PC-3 (cell line): ENCODE measurements around the gene MRGPRX4. TPM values are rescaled to one million over a fixed set of nuclear protein-coding genes. Genes with fewer than 3 reads are reported as not detected.
A peak's percentile ranks its signal among the peaks of the same experiment; 100 is the strongest.
"Not testable (repeated sequence)": the region's sequence is repeated elsewhere in the genome, so short reads cannot be mapped to it uniquely, and the experiment has no call there.

Experiments
- ATAC-seq: fragments of 200-7000 bp; cut with Tn5 transposase; 2 replicates; pipeline ENCODE4 v1.9.1; 2020; ENCODE audit warnings: mild to moderate bottlenecking, moderate library complexity
- BruUV-seq: library from RNA; stranded (reverse); fragments of 400-500 nt; replicated peaks from 2 replicates; lab custom pipeline; 2021; lab: Mats Ljungman, UMichigan
- CTCF ChIA-PET: fragments of 300-600 bp; sonication (Branson Sonifier 250); formaldehyde crosslinking; loops from one replicate; lab custom pipeline; 2022; ENCODE audit warnings: antibody characterized with exemption; lab: Charles Lee
- POLR2A ChIA-PET: fragments of 300-600 bp; sonication (Branson Sonifier 250); formaldehyde crosslinking; loops from one replicate; lab custom pipeline; 2022; ENCODE audit warnings: antibody characterized with exemption; ENCODE audit not compliant: unreplicated experiment; lab: Charles Lee
- DNase-seq: peaks from one replicate; pipeline ENCODE4 v3.0.0-alpha.2; 2015
- H2AFZ ChIP-seq: fragments of 300-600 bp; sonication (generic); 2 replicates; pipeline ENCODE4 v1.6.0; 2016; ENCODE audit warnings: antibody characterized with exemption, low read length
- H3F3A ChIP-seq: fragments of 300-600 bp; sonication (generic); one replicate; pipeline ENCODE4 v1.6.0; 2017; ENCODE audit warnings: antibody characterized with exemption, low read length, control low read depth, mild to moderate bottlenecking; ENCODE audit not compliant: unreplicated experiment
- H3K27ac ChIP-seq: fragments of 300-600 bp; sonication (generic); 2 replicates; pipeline ENCODE4 v1.5.1; 2016; ENCODE audit warnings: mild to moderate bottlenecking, low read length
- H3K27me3 ChIP-seq: fragments of 300-600 bp; sonication (generic); 2 replicates; pipeline ENCODE4 v1.6.1; 2016; ENCODE audit warnings: low read length, mixed read lengths
- H3K36me3 ChIP-seq: fragments of 300-600 bp; sonication (generic); 2 replicates; pipeline ENCODE4 v1.6.1; 2016; ENCODE audit warnings: low read depth, mixed run types, low read length, mixed read lengths
- H3K4me1 ChIP-seq: fragments of 300-600 bp; sonication (generic); 2 replicates; pipeline ENCODE4 v1.5.1; 2016; ENCODE audit warnings: low read length; ENCODE audit not compliant: insufficient read depth
- H3K4me2 ChIP-seq: fragments of 300-600 bp; sonication (generic); 2 replicates; pipeline ENCODE4 v1.6.0; 2016; ENCODE audit warnings: low read length
- H3K4me3 ChIP-seq: fragments of 300-600 bp; sonication (generic); 2 replicates; pipeline ENCODE4 v1.5.1; 2016; ENCODE audit warnings: mild to moderate bottlenecking, low read length, mixed read lengths
- H3K79me2 ChIP-seq: fragments of 300-600 bp; sonication (generic); 2 replicates; pipeline ENCODE4 v1.6.1; 2017; ENCODE audit warnings: low read length, mixed read lengths
- H3K9ac ChIP-seq: fragments of 300-600 bp; sonication (generic); 2 replicates; pipeline ENCODE4 v1.6.0; 2016; ENCODE audit warnings: mild to moderate bottlenecking, low read length
- H3K9me2 ChIP-seq: fragments of 300-600 bp; sonication (generic); replicated peaks from 2 replicates; pipeline ENCODE4 v1.6.1; 2016; ENCODE audit warnings: mixed run types, low read length, mixed read lengths
- H3K9me3 ChIP-seq: fragments of 300-600 bp; sonication (generic); 2 replicates; pipeline ENCODE4 v1.6.1; 2016; ENCODE audit warnings: low read length, mixed read lengths
- H4K20me1 ChIP-seq: fragments of 300-600 bp; sonication (generic); 2 replicates; pipeline ENCODE4 v1.6.1; 2016; ENCODE audit warnings: low read length, mixed read lengths
- EZH2 ChIP-seq: fragments of 300-600 bp; sonication (generic); IDR thresholded peaks from one replicate; pipeline ENCODE4 v1.6.1; 2017; ENCODE audit warnings: antibody characterized with exemption, mild to moderate bottlenecking, low read length; ENCODE audit not compliant: unreplicated experiment
- EZH2phosphoT487 ChIP-seq: fragments of 300-600 bp; sonication (generic); IDR thresholded peaks from 2 replicates; pipeline ENCODE4 v1.6.1; 2018; ENCODE audit warnings: mild to moderate bottlenecking, antibody characterized with exemption, low read length, borderline replicate concordance
- intact Hi-C: fragments of 100-400 bp; cut with micrococcal nuclease; formaldehyde crosslinking; loops from 2 replicates; pipeline ENCODE4 v1.9.0; 2023
- total RNA-seq: library from RNA; depleted of rRNA; stranded (reverse); fragments of >200 nt; gene quantifications from 2 replicates; pipeline ENCODE4 v1.2.3, GENCODE V29; 2014
- TF ChIP-seq, protein P1 (sequence below): fragments of 300-600 bp; sonication (generic); conservative IDR thresholded peaks from 2 replicates; pipeline ENCODE4 v1.5.1; 2017; ENCODE audit warnings: antibody characterized with exemption, low read depth, mild to moderate bottlenecking, low read length

The MRGPRX4 gene
- total RNA-seq, 1 experiment from 2014 or later: not detected

DNA sequence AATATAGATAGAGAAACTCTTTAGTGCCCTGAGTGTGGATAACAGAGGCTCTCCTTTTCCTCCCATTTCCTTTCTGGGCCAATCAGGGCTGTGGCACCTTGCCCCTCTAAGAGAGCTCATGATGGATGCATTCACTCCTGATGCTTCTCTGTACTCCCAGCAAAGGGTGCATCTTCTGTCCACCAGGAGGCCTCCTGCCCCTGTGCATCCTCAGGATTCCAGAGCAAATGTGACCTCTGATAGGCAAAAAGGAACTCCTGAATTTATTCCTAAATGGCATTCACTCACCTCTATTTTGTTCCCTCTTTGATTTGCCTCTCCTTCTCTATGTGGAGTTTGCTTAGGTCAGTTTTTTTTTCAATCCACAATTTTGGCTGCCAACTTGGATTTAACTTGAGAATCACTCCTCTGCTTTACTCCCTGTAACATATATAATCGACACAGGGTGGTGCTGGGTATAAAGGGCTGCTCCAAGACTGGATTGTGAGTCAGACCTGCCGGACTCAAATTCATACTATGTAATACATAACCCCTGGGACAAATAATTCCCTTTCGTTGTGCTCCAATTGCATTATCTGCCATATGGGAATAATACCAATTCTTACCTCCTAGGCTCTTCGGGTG is 1.1 kb upstream of the MRGPRX4 start:
- no peaks in the 10 kb centered on the region for H3K4me1 ChIP-seq
- peak; percentile 97 for ATAC-seq
- no peak overlapping the region for H3K4me2 ChIP-seq
- no peaks in the 10 kb centered on the region for H3K36me3 ChIP-seq
- H3K27ac ChIP-seq: no peak overlapping the region
- CTCF ChIA-PET: interaction anchor here (0.6 to 1.1 kb wide), 3 partner anchors 33 to 157 kb away, joined by 3 to 6 read pairs (median 3); no protein-coding TSS in a partner anchor
- intact Hi-C loops: loop anchor here (5.0 kb wide), 1 partner anchor 591 kb away; no protein-coding TSS in a partner anchor
- H3K79me2 ChIP-seq: no peaks in the 10 kb centered on the region
- BruUV-seq: no TSS peak
- peaks cover 43% of the 10 kb centered on the region for H3K27me3 ChIP-seq
- H3K9me2 ChIP-seq: no peaks in the 10 kb centered on the region
- POLR2A ChIA-PET: no interaction called here
- no peak for TF ChIP-seq EZH2
- no peak for TF ChIP-seq EZH2phosphoT487
- TF ChIP-seq, protein P1, sequence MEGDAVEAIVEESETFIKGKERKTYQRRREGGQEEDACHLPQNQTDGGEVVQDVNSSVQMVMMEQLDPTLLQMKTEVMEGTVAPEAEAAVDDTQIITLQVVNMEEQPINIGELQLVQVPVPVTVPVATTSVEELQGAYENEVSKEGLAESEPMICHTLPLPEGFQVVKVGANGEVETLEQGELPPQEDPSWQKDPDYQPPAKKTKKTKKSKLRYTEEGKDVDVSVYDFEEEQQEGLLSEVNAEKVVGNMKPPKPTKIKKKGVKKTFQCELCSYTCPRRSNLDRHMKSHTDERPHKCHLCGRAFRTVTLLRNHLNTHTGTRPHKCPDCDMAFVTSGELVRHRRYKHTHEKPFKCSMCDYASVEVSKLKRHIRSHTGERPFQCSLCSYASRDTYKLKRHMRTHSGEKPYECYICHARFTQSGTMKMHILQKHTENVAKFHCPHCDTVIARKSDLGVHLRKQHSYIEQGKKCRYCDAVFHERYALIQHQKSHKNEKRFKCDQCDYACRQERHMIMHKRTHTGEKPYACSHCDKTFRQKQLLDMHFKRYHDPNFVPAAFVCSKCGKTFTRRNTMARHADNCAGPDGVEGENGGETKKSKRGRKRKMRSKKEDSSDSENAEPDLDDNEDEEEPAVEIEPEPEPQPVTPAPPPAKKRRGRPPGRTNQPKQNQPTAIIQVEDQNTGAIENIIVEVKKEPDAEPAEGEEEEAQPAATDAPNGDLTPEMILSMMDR: peak; percentile 74
- no peaks in the 10 kb centered on the region for H3F3A ChIP-seq
- peak; percentile 51 for DNase-seq
- H3K4me3 ChIP-seq: no peak overlapping the region
- H4K20me1 ChIP-seq: no peaks in the 10 kb centered on the region
- no peaks in the 10 kb centered on the region for H3K9me3 ChIP-seq
- H2AFZ ChIP-seq: no peak overlapping the region
- H3K9ac ChIP-seq: no peak overlapping the region

DNA sequence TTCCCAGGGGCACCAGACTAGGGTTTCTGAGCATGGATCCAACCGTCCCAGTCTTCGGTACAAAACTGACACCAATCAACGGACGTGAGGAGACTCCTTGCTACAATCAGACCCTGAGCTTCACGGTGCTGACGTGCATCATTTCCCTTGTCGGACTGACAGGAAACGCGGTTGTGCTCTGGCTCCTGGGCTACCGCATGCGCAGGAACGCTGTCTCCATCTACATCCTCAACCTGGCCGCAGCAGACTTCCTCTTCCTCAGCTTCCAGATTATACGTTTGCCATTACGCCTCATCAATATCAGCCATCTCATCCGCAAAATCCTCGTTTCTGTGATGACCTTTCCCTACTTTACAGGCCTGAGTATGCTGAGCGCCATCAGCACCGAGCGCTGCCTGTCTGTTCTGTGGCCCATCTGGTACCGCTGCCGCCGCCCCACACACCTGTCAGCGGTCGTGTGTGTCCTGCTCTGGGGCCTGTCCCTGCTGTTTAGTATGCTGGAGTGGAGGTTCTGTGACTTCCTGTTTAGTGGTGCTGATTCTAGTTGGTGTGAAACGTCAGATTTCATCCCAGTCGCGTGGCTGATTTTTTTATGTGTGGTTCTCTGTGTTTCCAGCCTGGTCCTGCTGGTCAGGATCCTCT is 709 bp downstream of the MRGPRX4 start:
- Histone ChIP-seq H3K36me3 (no peaks in the 10 kb centered on the region), H3K4me1 (no peaks in the 10 kb centered on the region), H3K79me2 (no peaks in the 10 kb centered on the region), H4K20me1 (no peaks in the 10 kb centered on the region), H2AFZ (no peak overlapping the region), H3K9me3 (no peaks in the 10 kb centered on the region), H3F3A (no peaks in the 10 kb centered on the region), H3K4me2 (no peak overlapping the region), H3K9me2 (no peaks in the 10 kb centered on the region), H3K27me3 (peaks cover 47% of the 10 kb centered on the region), H3K27ac (no peak overlapping the region), H3K9ac (no peak overlapping the region), H3K4me3 (no peak overlapping the region)
- ChIA-PET POLR2A (no interaction called here), CTCF (no interaction called here)
- intact Hi-C loops: loop anchor here (5.0 kb wide), 1 partner anchor 589 kb away; no protein-coding TSS in a partner anchor
- TF ChIP-seq, protein P1: no peak
- no peak for TF ChIP-seq EZH2
- no peak for TF ChIP-seq EZH2phosphoT487
- ATAC-seq (no peak), DNase-seq (no peak)
- no TSS peak for BruUV-seq

DNA sequence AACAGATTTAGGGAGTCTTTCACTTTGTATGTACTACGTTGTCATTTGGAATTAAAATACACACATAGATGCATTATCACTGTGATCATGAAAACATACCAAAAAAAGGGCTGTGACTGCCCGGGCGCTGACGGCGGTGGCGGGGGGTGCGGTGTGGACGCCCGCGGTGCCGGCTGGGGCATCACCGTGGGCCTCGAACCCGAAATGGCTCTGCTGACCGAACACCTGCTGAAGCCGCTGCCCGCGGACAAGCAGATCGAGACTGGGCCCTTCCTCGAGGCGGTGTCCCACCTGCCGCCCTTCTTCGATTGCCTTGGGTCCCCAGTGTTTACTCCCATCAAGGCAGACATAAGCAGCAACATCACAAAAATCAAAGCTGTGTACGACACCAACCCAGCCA is 16.2 kb downstream of the MRGPRX4 start:
- DNase-seq (no peak), ATAC-seq (no peak)
- no TSS peak for BruUV-seq
- Histone ChIP-seq H3K9ac (no peak overlapping the region), H3K4me1 (no peaks in the 10 kb centered on the region), H3F3A (no peaks in the 10 kb centered on the region), H2AFZ (no peak overlapping the region), H3K4me2 (no peak overlapping the region), H3K27me3 (peaks cover 40% of the 10 kb centered on the region), H4K20me1 (no peaks in the 10 kb centered on the region), H3K27ac (no peak overlapping the region), H3K36me3 (no peaks in the 10 kb centered on the region), H3K9me3 (no peaks in the 10 kb centered on the region), H3K9me2 (no peaks in the 10 kb centered on the region), H3K4me3 (no peak overlapping the region), H3K79me2 (no peaks in the 10 kb centered on the region)
- CTCF ChIA-PET: no interaction called here
- intact Hi-C loops: no loop called here
- POLR2A ChIA-PET: no interaction called here
- TF ChIP-seq EZH2phosphoT487 (no peak), EZH2 (no peak)
- TF ChIP-seq, protein P1: no peak

DNA sequence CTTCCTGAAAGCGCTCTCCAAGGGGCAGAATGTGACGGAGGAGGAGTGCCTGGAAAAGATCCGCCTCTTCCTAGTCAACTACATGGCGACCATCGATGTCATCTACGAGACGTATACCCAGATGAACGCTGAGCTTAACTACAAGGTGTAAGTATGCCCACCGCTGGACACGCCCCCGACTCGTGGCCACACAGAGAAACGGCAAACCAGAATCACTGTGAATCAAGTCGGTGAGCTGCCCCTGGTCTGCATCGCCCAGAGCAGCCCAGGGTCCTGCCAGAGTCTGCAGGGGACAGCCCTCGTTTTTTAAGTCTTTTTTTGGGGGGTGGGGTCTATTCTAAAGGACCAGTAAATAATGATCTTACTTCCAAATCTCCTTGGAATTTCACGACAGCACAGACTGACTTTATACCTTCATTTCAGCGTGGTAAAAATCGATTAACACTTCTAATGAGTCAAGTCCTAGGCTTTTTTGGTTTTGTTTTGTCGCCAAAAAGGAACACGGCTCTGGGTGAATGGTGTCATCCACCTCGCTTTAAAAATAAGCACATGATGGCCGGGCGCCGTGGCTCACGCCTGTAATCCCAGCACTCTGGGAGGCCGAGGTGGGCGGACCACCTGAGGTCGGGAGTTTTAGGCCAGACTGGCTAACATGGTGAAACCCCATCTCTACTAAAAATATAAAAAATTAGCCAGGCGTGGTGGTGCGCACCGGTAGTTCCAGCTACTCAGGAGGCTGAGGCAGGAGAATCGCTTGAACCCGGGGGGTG is 17.0 kb downstream of the MRGPRX4 start:
- H3K79me2 ChIP-seq, H3F3A ChIP-seq, H3K9me2 ChIP-seq, H3K9me3 ChIP-seq, H3K36me3 ChIP-seq, H3K9ac ChIP-seq, H3K27ac ChIP-seq, CTCF ChIA-PET, H2AFZ ChIP-seq, H4K20me1 ChIP-seq, intact Hi-C loops, ATAC-seq, H3K4me3 ChIP-seq, BruUV-seq, H3K4me2 ChIP-seq, DNase-seq, H3K4me1 ChIP-seq, POLR2A ChIA-PET: not testable (repeated sequence)
- peaks cover 36% of the 10 kb centered on the region for H3K27me3 ChIP-seq
